Natural killer cell (primary cell): ENCODE results near the gene SUGP1. TPM values are rescaled to one million over a fixed set of nuclear protein-coding genes. Genes with fewer than 3 reads are reported as not detected.

Experiments
- ATAC-seq, 3 donors: fragments of 150-1000 bp in 2 of 3; fragments of 200-7000 bp in 1 of 3; cut with Tn5 transposase; 1 replicate in 1 of 3; 2 replicates in 2 of 3; pipeline ENCODE4 v1.10.0; 2021; ENCODE audit warnings: mild to moderate bottlenecking in 2 of 3, moderate library complexity in 2 of 3
- DNase-seq, 2 donors: peaks; one replicate each; pipeline versions ENCODE4 v3.0.0 to v3.0.0-alpha.2; 2013 to 2021; ENCODE audit warnings: mixed read lengths in 1 of 2
- H3K27ac ChIP-seq: one replicate; pipeline ENCODE4 v1.5.1; 2013; ENCODE audit warnings: mild to moderate bottlenecking, low read length
- H3K27me3 ChIP-seq: one replicate; pipeline ENCODE4 v1.6.1; 2013; ENCODE audit warnings: low read length; ENCODE audit not compliant: control insufficient read depth, insufficient read depth
- H3K36me3 ChIP-seq: one replicate; pipeline ENCODE4 v1.6.1; 2013; ENCODE audit warnings: low read length; ENCODE audit not compliant: control insufficient read depth, insufficient read depth
- H3K4me1 ChIP-seq: one replicate; pipeline ENCODE4 v1.6.1; 2013; ENCODE audit warnings: low read length; ENCODE audit not compliant: control insufficient read depth, insufficient read depth
- H3K4me3 ChIP-seq: one replicate; pipeline ENCODE4 v1.5.1; 2013; ENCODE audit warnings: low read length
- H3K9me3 ChIP-seq: one replicate; pipeline ENCODE4 v1.6.1; 2013; ENCODE audit warnings: low read length; ENCODE audit not compliant: control insufficient read depth, insufficient read depth
- H3K27ac Mint-ChIP-seq, 2 donors: one replicate each; pipeline ENCODE4 v1.8.0; 2022; ENCODE audit warnings: mild to moderate bottlenecking in 2 of 2, mixed read lengths in 2 of 2, moderate library complexity in 1 of 2
- H3K27me3 Mint-ChIP-seq, 2 donors: one replicate each; pipeline ENCODE4 v1.8.0; 2022; ENCODE audit warnings: low read depth in 2 of 2, mixed read lengths in 2 of 2
- H3K36me3 Mint-ChIP-seq: one replicate; pipeline ENCODE4 v1.8.0; 2022; ENCODE audit warnings: mixed read lengths
- H3K4me1 Mint-ChIP-seq, 2 donors: one replicate each; pipeline ENCODE4 v1.8.0; 2022; ENCODE audit warnings: mixed read lengths in 2 of 2
- H3K4me3 Mint-ChIP-seq: one replicate; pipeline ENCODE4 v1.8.0; 2022; ENCODE audit warnings: mild to moderate bottlenecking, moderate library complexity, mixed read lengths
- H3K9me3 Mint-ChIP-seq, 2 donors: one replicate each; pipeline ENCODE4 v1.8.0; 2022; ENCODE audit warnings: mixed read lengths in 2 of 2
- WGBS: methylation state at CpG from one replicate; pipeline ENCODE4 v1.1.7; 2013; ENCODE audit warnings: missing lambda C conversion rate; ENCODE audit not compliant: insufficient coverage; 5-methylcytosine and 5-hydroxymethylcytosine counted together
- intact Hi-C: fragments of 100-400 bp; cut with micrococcal nuclease; formaldehyde crosslinking; loops from one replicate; pipeline ENCODE4 v1.14.2; 2022
- total RNA-seq, 4 donors: library from RNA; stranded (reverse); fragments of 120-200 nt in 1 of 4; gene quantifications; one replicate each; pipeline versions ENCODE4 v1.2.3 to v1.2.4, GENCODE V29; 2013 to 2022
- TF ChIP-seq, protein P1 (sequence below): fragments of 200-600 bp; IDR thresholded peaks from one replicate; pipeline ENCODE4 v1.8.0; 2022; ENCODE audit warnings: antibody characterized with exemption

SUGP1 gene
- total RNA-seq, 3 donors from 2014 or later (not counting 1 experiment from before 2014, with no cell fraction given) = 64.7 to 86.5 (median 75.8) TPM

DNA sequence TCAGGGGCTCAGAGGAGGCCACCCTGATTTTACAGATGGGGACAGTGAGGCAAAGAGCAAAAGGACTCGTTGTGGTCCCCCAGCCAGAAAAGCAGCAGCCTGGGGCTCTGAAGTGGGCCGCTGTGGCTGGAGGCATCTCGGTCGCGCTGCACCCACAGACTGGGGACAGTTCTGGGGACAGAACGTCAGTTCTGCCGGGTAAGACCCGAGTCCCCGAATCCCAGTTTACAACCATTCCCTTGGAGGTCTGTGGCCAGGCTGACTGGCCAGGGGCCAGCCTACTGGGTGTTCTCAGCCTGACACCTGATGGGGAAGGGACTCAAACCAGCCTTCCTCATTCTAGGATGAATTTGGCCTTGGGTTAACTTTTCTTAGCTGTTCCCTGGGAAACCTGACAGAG is 14.1 kb downstream of the SUGP1 start:
- intact Hi-C loops = no loop called here

DNA sequence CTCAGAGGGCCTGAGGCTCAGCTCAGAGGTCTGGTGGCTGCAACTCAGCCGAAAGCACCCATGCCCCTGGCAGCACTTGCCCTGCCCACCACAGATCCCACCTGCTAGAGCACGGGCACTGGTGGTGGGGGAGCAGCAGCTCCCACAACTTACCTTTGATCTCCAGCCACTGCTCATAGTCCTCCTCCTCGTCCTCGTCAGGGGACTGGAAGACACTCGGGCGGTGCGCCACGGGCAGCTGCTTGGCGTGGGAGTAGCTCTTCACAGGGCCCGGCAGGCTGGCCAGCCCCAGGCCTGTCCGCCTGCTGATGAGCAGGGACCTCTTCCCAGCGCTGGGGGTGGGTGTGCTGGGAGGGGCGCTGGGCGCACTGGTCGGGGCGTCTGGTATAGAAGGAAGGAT is 14.6 kb downstream of the SUGP1 start:
- Mint-ChIP-seq H3K27me3 (no peaks in the 10 kb centered on the region), H3K9me3 (no peaks in the 10 kb centered on the region), H3K4me1 (no peaks in the 10 kb centered on the region), H3K4me3 (no peak overlapping the region), H3K36me3 (no peaks in the 10 kb centered on the region), H3K27ac (no peak overlapping the region)
- Histone ChIP-seq H3K27ac (no peak overlapping the region), H3K4me3 (no peak overlapping the region), H3K9me3 (no peaks in the 10 kb centered on the region), H3K36me3 (peaks cover 77% of the 10 kb centered on the region), H3K27me3 (no peaks in the 10 kb centered on the region), H3K4me1 (no peaks in the 10 kb centered on the region)
- TF ChIP-seq, protein P1, sequence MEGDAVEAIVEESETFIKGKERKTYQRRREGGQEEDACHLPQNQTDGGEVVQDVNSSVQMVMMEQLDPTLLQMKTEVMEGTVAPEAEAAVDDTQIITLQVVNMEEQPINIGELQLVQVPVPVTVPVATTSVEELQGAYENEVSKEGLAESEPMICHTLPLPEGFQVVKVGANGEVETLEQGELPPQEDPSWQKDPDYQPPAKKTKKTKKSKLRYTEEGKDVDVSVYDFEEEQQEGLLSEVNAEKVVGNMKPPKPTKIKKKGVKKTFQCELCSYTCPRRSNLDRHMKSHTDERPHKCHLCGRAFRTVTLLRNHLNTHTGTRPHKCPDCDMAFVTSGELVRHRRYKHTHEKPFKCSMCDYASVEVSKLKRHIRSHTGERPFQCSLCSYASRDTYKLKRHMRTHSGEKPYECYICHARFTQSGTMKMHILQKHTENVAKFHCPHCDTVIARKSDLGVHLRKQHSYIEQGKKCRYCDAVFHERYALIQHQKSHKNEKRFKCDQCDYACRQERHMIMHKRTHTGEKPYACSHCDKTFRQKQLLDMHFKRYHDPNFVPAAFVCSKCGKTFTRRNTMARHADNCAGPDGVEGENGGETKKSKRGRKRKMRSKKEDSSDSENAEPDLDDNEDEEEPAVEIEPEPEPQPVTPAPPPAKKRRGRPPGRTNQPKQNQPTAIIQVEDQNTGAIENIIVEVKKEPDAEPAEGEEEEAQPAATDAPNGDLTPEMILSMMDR = no peak
- 97% methylated on average over 16 of the region's 16 CpGs for WGBS
- intact Hi-C loops = no loop called here
- DNase-seq (no peak), ATAC-seq (no peak)

More for the DNA sequence above, 14.1 kb downstream of the SUGP1 start:
- ATAC-seq = no peak
- Mint-ChIP-seq H3K4me3 (no peak overlapping the region), H3K36me3 (no peaks in the 10 kb centered on the region), H3K27ac (no peak overlapping the region), H3K9me3 (no peaks in the 10 kb centered on the region), H3K4me1 (no peaks in the 10 kb centered on the region), H3K27me3 (no peaks in the 10 kb centered on the region)
- H3K27ac ChIP-seq = no peak overlapping the region
- H3K27me3 ChIP-seq = no peaks in the 10 kb centered on the region
- DNase-seq = no peak
- TF ChIP-seq, protein P1 = no peak
- no peaks in the 10 kb centered on the region for H3K4me1 ChIP-seq
- WGBS = 95% methylated on average over 9 of the region's 9 CpGs
- H3K36me3 ChIP-seq = peaks cover 77% of the 10 kb centered on the region
- no peak overlapping the region for H3K4me3 ChIP-seq
- H3K9me3 ChIP-seq = no peaks in the 10 kb centered on the region

- Histone ChIP-seq H3K4me1 (no peaks in the 10 kb centered on the region), H3K9me3 (no peaks in the 10 kb centered on the region), H3K27ac (no peak overlapping the region), H3K36me3 (peaks cover 77% of the 10 kb centered on the region), H3K4me3 (no peak overlapping the region), H3K27me3 (no peaks in the 10 kb centered on the region)
- no peak for DNase-seq
- WGBS = 97% methylated on average over 10 of the region's 10 CpGs
- no peaks in the 10 kb centered on the region for H3K36me3 Mint-ChIP-seq
- intact Hi-C loops = no loop called here
- TF ChIP-seq, protein P1 = no peak
- no peak for ATAC-seq
- no peaks in the 10 kb centered on the region for H3K4me1 Mint-ChIP-seq
- no peak overlapping the region for H3K4me3 Mint-ChIP-seq
- H3K27me3 Mint-ChIP-seq = no peaks in the 10 kb centered on the region
- no peaks in the 10 kb centered on the region for H3K9me3 Mint-ChIP-seq
- no peak overlapping the region for H3K27ac Mint-ChIP-seq
Measured at GRCh38 chr19:19305066-19305465, 15.2 kb downstream of the SUGP1 start.

DNA sequence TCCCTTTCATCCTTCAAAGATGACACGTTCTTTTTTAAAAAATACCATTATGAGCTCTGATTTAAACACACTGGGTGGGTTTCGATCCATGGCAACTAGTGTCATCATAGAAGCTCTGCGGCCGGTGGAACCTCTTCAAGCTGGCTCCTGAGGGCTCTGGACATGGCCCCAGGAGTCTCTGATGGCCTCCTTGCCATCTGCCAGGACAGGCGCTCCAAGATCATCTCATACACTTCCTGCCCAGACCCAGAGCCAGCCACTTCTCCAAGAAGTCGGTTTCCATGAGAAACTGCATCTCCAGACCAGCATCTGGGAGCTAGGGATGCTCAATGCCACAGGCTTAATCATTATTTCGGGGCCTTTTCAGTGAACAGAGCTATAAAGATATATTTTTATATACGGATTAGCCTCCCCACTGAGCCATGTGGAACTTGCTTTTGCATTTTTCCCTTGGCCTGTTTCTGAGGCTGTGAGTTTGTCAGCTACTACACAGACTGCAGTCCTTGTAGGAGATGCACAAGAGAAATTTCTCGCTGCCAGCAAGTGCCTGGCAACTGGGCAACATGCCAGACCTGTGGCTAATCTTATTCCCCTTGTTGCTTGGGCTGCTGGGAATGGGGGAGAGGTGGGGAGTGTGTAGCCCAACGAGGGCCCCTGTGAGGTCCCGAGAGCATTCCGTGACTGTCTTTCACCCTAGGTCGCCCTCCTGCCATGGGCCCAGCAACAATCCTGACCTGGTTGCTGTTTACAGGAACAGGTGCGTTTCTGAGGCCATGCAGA is 15.9 kb downstream of the SUGP1 start:
- Histone ChIP-seq H3K4me1 (no peaks in the 10 kb centered on the region), H3K9me3 (no peaks in the 10 kb centered on the region), H3K4me3 (no peak overlapping the region), H3K27me3 (no peaks in the 10 kb centered on the region), H3K36me3 (peaks cover 73% of the 10 kb centered on the region), H3K27ac (no peak overlapping the region)
- Mint-ChIP-seq H3K27me3 (no peaks in the 10 kb centered on the region), H3K9me3 (no peaks in the 10 kb centered on the region), H3K36me3 (no peaks in the 10 kb centered on the region), H3K27ac (no peak overlapping the region), H3K4me1 (no peaks in the 10 kb centered on the region), H3K4me3 (no peak overlapping the region)
- ATAC-seq (no peak), DNase-seq (no peak)
- 93% methylated on average over 14 of the region's 14 CpGs for WGBS
- TF ChIP-seq, protein P1 = no peak
- intact Hi-C loops = no loop called here
